SK-N-SH (cell line): Measurements from ENCODE around the gene CDCP2.

Source experiments
- CTCF ChIP-seq: fragments of 200-600 bp; sonication (generic); IDR thresholded peaks from 2 replicates; pipeline ENCODE4 v1.6.1; 2017; ENCODE audit warnings: antibody characterized with exemption, mild to moderate bottlenecking, moderate library complexity
- EP300 ChIP-seq, 2 experiments: IDR thresholded peaks; 2 replicates each; pipeline versions ENCODE4 v1.4.0 to v1.6.1; 2012; ENCODE audit warnings: borderline replicate concordance in 1 of 2, low read depth in 1 of 2, low read length in 1 of 2
- REST ChIP-seq: IDR thresholded peaks from 2 replicates; pipeline ENCODE4 v1.6.1; 2012; ENCODE audit warnings: mild to moderate bottlenecking, low read depth, low read length, moderate library complexity
- YY1 ChIP-seq: IDR thresholded peaks from 2 replicates; pipeline ENCODE4 v1.4.0; 2012; ENCODE audit warnings: low read depth, mild to moderate bottlenecking
- ZBTB33 ChIP-seq: IDR thresholded peaks from 2 replicates; pipeline ENCODE4 v1.4.0; 2012; ENCODE audit warnings: low read depth, borderline replicate concordance

GRCh38 chr1:54122135-54122751 is 30.6 kb downstream of the CDCP2 start:
- TF ChIP-seq EP300 (IDR thresholded peaks at IDR 0.05; ENCODE audit: borderline replicate concordance in 1 of 2, low read depth in 1 of 2, low read length in 1 of 2) (no peak), YY1 (no peak), ZBTB33 (no peak), REST (no peak), CTCF (no peak)
